ENCODE results near the gene C4orf33.
"Not testable (repeated sequence)": the region's sequence is repeated elsewhere in the genome, so short reads cannot be mapped to it uniquely, and the experiment has no call there.

C4orf33 gene, protein sequence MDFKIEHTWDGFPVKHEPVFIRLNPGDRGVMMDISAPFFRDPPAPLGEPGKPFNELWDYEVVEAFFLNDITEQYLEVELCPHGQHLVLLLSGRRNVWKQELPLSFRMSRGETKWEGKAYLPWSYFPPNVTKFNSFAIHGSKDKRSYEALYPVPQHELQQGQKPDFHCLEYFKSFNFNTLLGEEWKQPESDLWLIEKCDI

DNA sequence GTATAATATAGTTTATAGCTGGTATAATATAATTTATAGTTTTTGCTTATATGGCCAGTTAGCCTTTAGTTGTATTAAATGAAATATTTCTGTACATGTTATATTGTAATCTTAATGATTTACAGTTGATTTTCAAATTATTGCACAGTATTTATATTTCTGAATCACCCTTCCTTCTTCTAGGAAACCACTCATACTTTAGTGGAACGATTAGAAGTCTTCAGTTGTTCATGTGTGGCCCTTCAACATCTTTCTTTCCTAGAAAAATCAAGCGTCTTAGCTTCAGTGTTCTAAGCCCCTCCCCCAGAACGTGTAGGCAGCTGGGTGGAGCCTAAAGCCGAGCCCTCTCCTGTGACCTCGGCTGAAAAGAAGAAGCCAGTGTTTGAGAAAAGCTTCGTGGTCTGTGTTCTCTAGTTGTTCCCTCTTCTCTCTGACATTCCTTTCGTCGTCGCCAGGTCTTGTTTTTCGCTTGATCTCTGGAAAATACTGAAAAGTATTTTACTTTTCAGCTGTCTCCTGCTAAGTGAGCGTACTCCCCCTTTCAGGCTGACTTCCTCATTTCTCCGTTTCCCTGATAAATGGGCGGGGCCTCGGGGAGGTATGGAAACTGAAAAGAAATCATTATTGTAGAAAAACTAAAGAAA lies at the start of gene C4orf33:
Gene C4orf33, plus strand, starts transcription at position 342 of the 644 bp plus-strand sequence. CDS start 6,459 bp downstream, outside the sequence.
- DNase-seq: peak; percentile 12

DNA sequence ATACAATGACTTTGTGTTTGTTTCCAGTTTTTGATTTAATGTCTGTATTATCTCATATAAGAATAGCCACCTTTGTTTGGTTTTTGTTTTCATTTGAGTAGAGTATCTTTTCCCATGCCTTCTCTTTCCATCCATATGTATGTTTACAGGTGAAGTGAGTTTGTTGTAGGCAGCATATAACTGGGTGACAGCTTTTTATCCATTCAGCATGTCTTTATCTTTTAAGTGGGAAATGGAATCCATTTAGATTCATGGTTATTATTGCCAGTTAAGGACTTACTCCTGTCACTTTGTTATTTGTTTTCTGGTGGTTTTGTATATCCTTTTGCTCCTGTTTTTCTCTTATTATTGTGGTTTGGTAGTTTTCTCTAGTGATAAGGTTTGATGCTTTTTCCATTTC lies 36.9 kb upstream of the C4orf33 start:
- no peak for DNase-seq

DNA sequence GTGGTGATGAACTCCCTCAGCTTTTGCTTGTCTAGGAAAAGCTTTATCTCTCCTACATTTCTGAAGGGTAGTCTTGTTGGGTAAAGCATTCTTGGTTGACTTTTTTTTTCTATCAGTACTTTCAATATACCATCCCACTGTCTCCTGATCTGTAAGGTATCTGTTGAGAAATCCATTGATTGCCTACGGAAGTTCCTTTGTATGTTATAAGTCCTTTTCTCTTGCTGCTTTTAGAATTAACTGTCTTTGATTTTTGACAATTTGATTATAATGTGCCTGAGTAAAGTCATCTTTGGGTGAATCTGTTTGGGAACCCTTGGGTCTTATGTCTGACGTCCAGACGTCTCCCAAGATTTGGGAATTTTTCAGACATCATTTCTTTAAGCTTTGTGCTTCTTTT lies 33.4 kb upstream of the C4orf33 start:
- no peak for DNase-seq

DNA sequence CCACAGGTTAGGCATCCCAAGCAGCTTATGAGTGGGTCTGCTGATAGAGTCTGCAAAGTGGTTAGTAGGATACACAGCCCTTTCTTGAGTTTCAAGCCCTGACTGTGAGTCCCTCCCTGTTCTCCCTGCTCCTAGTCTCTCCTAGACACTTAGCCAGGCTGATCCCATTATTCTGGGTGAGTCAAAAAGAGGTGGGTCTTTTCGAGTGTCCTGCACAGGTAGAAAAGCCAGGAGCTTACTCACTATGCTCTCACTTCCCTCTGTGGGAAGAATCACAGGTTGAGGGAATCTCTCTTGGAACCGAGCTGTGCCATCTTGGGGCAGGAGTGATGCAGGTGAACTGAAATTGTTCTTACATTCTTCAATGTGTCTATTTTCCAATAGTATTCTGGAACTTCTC lies 32.3 kb upstream of the C4orf33 start:
- DNase-seq: no peak

DNA sequence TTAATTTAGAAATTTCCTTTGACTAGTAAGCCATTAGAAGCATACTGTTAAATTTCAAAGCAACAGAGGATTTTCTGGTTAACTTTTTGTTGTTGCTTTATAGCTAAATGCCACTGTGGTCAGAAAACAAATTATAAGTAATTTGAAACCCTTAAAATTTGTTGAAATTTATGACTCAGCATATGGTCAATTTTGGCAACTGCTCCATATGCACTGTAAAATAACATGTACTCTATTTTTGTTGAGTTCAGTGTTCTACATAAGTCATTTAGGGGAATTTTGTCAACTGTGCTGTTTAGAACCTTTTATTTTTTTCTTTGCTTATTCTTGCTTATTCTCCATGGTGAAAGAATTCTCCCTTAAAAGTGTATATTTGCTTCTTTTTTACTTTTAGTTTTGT lies 31.2 kb upstream of the C4orf33 start:
- no peak for DNase-seq

DNA sequence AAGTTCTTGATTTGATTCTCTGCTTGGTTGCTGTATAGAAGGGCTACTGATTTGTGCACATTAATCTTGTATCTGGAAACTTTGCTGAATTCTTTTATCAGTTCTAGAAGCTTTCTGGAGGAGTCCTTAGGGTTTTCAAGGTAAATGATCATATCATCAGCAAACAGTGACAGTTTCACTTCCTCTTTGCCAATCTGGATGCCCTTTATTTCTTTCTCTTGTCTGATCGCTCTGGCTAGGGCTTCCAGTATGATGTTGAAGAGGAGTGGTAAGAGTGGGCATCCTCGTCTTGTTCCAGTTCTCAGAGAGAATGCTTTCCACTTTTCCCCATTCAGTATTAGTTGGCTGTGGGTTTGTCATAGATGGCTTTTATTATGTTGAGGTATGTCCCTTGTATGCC lies 26.4 kb upstream of the C4orf33 start:
- DNase-seq: not testable (repeated sequence)

DNA sequence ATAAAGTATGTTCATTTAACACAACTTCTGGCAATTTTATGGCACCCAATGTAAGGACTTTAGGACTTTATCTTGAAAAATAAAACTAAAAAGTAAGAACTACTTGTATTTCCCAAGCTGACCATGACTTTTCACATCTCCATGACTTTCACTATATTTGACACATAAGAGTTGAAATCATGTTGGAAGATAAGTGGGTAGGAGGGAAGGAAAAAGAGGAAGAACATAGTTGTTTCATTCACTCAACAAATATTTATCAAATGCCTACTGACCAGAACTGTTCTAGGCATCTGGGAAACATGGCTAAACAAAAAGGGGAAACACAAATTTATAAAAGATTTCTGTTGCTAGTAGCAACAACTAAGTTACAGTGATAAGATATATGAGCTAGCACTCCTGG lies 18.6 kb upstream of the C4orf33 start:
- DNase-seq: no peak

DNA sequence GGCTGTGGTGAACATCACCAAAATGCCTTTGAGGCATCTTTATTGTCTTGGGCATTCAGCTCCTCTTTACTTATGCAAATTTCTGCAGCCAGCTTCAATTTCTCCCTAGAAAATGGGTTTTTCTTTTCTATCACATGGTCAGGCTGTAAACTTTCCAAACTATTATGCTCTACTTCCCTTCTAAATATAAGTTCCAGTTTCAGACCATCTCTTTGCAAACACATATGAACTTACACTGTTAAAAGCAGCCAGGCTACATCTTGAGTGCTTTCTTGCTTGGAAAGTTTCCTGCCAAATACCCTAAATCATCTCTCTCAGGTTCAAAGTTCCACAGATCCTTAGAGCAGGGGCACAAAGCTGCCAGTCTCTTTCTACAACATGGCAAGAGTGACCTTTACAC lies 15.8 kb upstream of the C4orf33 start:
- no peak for DNase-seq

DNA sequence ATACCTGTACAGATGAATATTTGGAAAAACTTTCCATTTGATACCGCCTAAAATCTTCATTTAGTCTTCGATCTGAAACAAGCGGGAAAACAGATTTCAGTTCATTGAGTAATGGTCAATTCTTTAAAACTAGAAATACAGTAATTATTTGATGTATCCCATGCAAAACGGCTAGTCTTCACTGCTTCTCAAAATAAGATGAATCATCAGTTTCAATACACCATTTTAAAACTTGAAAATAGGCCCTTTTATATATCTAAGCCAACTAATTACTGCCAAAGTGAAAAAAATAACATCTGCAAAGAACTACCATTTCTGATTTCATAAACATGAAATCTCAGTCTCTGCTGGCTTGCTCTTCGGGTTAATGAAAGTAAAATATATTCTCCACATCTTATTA lies 13.7 kb upstream of the C4orf33 start:
- DNase-seq: no peak

DNA sequence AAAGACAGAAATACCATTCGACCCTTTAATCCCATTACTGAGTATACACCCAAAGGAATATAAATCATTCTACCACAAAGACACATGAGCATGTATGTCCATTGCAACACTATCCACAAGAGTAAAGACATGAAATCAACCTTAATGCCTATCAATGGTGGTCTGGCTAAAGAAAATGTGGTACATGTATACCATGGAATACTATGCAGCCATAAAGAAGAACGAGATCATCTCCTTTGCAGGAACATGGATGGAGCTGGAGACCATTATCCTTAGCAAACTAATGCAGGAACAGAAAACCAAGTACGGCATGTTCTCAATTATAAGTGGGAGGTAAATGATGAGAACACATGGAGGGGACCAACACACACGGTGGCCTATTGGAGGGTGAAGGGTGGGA lies 10.5 kb upstream of the C4orf33 start:
- DNase-seq: no peak

DNA sequence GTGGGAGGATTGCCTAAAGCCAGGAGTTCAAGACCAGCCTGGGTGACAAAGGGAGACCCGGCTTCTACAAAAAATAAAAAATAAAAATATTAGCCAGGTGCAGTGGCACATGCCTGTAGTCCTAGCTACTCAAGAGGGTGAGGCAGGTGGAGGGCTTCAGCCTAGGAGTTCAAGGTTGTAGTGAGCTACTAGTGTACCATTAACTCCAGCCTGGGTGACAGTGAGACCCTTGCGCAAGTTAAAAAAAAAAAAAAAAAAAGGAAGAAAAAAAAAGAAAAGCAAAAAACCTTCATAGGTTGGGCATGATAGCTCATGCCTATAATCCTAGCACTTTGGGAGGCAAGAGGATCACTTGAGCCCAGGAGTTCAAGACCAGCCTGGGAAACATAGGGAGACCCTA lies 8.4 kb upstream of the C4orf33 start:
- DNase-seq: no peak

DNA sequence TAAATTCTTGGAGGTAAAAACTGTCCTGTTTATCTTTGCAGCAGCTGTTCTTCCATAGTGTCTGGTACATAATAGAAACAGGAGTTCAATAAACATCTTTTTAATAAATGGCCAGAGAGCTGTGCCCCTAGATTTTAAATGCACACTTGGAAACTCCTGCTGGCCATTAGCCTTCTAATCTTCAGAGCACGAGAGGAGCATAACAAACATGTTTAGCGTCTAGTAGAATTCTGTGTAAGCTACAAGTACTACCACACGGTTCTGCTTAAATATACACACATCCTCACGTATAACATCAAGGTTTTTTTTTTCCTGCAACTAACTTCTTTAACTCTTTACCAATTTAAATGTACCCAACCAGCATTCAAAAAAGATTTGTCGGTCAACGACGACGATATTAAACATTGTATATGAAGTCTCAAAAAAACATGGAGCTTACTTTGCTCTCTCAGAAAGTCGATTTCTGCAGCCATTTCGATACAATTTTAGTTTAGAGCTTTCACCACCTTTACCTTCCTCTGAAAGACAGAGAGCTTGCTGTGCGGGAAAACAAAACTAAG lies 3.2 kb upstream of the C4orf33 start:
- DNase-seq: no peak

DNA sequence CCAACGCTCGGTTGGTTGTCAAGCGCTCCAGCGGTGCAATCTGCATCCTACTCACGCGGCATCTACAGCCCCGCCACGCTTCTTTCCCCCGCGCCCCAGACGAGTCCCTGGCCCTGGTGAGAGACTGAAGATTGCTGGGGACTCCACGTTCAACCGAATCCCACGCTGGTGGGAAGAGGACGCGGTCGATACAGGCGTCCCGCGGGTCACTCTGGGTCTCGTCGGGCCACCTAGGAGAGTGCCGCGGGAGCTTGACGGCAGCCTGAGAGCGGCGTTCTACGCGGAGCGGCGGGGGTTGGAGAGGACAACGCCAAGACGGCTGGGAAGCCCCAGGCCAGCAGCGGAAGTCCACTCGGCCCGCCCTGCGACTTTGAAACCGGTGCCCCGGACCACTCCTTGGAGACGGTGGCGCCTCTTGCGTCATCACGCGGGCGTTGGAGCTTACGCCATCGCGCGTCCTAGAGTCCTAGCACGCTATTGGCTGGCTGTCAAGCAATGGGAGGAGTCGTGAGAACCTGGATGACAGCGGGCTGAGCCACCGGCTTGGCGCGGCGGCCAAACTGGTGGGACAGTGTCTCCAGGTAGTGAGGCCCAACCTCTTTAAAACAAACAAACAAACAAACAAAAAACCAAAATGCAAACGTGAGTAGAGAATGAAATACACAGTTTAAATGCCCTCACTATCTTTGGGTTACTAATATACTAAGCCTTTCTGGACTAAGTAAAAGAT lies 2.6 kb upstream of the C4orf33 start, which contains the start of gene SCLT1:
Gene SCLT1, minus strand, starts transcription at position 349 of the 730 bp plus-strand sequence. CDS start 436 bp downstream, outside the sequence.
- DNase-seq: peak; percentile 90

DNA sequence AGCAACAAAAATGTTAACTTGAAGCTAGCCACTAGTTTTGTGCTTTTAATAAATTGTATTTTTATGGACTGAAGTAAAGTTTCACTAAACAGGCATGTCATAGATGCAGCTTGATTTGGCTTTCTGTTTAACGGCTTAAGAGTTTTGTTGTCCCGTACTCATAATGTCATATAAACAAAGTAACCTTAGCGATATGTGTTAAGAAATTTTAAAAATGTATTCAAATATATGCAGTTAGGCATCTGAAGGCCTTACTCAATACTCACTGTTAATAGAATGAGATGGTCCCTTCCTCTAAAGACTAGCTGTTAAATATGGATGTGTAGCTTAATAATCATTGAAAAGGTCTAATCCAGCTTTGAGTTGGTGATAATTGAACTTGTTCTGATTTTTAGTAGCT lies 1.6 kb upstream of the C4orf33 start:
- DNase-seq: no peak

DNA sequence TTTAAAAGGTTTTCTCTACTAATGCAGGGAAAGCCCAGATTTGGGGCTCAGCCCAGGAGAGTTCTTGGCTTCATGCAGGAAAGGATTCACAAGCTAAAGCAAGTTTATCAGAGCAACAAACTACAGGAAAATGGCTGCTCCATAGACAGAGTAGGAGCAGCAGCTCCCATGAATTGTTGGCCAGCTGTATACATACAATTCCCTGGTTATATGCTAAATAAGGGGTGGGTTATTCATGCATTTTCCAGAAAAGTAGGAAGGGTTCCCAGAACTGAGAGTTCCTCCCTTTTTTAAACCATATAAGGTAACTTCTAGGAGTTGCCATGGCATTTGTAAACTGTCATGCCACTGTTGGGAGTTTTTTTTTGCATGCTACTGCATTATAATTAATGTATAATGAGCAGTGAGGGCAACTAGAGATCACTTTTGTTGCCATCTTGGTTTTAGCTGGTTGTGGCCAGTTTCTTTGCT lies 2.6 kb downstream of the C4orf33 start:
- DNase-seq: no peak

DNA sequence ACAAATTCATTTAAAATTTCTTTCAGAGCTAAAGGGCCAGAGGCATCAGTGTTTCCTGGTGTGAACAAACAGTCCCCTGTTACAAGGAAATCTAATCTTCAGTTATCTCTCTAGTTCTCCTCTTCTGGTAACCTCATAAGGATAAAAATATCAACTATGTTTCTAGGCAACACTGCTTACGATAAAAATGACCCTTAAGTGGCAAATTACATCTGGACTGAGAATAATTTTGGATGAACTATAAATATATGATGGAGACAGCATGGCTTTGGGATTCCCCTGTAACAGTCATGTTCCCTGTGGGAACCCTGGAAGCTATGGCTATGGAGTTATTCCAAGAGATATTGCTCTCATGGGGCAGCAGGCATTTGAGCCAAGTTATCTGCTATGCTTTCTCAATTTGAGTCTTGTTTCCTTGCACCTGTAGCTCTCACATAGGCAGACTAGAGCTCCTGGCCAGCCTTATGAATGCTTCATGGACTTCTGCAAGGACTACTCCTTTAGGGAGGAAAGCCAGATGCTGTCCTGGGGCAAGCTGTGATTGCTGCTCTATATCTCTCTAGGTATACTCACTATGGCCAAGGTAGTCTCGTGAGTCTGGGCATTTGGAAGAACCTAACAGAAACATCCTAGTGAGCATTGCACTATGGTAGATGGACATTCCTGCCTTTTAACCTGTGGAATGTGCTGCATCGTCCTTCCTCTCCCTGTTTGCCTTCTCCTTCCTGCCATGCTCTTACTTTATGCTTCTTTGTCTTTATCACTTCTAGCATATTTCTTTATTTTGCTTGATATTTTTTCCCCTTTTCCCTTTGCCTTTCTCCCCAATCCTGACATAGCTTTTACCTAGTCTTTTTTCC lies 14.2 kb downstream of the C4orf33 start:
- DNase-seq: no peak

DNA sequence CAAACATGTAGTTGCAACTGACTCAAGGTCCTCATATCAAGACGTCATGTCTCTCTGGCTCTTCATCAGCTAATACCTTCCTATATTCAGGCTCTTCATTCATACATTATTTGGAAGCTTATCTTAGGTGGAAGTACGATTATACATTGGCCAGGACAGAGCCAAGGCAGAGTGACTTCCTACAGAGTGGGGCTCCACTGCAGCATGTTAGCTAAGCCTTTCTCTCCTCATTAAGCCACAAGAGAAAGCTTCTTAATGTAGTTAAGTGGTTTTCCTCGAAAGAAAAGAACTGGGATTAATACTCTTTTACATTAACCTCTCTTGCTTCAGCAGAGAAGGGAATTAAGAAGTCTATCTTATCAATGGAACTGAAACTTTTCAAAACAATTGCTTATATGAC lies 15.0 kb downstream of the C4orf33 start:
- no peak for DNase-seq

DNA sequence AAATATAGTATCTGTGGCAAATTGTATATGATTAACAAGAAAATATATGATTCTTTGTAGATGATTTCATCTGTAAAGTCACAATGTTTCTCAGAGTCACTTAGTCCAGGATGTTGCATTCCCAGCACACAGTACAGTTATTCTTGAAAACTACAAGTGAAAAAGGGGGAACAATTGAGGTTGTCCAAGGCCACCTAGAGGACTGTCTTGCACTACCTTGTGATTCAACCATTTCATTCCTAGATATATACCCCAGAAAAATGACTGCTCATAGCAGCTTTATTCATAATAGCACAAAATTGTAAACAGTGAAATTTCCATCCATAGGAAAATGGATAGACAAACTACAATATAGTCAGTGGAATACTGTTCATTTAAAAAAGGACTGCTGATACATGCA lies 16.0 kb downstream of the C4orf33 start:
- no peak for DNase-seq

DNA sequence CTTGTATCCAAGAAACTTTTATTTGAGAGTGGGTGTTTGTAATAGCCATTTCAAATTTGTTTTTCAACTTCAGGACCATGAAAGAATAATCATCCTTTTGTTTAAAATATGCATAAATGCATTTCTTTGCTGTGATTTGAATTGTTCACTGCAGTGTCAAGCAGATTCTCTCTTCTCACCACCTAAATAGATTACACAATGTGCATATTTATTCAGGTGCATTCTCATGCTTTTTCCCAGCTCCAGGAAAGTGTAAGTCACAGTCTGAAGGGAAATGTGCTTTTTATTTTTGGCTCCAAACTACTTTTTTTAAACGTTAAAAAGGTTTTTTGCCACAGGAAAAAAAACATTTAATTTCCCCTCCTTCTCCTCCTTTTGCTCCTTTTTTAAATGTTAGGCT lies 17.5 kb downstream of the C4orf33 start:
- DNase-seq: no peak

DNA sequence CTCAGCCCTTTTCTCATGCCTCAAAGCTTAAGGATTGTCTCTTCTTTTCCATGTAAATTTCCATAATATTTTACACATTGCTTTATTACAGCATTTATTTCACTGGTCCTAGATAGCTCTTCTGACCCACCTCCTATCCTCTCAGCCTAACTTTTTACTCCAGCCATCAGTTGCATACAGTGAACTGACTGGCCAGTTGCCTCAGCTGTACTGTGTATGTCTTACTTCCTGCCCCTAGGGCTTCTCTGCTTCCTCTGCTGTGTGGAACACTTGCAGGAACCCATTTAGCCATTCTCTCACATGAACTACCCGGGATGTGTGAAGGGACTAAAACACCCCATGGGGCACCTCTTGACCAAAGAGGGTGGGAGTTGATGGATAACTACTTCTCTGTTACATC lies 18.0 kb downstream of the C4orf33 start:
- DNase-seq: no peak

DNA sequence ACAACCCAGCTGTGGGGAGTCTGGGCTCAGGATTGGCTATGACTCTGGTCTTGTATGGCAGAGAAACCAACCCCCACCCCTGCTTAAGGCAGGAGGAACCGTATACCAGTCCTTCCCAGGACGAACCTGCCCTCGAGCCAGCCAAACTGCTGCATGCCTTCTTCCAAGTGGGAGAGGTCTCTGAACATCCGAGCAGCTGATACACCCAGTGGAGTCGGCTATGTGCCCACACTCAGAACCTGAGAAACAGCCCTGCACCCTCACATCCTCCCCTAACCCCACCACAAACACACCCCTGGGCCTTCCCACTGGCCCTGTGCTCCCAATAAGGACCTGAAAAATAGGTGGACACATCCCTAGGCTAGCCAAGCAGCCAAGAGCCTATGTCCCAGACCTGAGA lies 21.8 kb downstream of the C4orf33 start:
- no peak for DNase-seq

DNA sequence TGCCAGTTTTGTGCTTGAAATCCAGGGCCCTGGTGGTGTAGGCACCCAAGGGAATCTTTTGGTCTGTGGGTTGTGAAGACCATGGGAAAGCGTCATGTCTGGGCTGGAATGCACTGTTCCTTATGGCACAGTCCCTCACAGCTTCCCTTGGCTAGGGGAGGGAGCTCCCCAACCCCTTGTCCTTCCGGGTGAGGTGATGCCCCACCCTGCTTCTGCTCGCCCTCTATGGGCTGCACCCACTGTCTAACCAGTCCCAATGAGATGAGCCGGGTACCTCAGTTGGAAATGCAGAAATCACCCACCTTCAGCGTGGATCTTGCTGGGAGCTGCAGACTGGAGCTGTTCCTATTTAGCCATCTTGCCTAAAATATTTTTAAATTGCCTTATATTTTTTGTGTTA lies 30.7 kb downstream of the C4orf33 start:
- not testable (repeated sequence) for DNase-seq

DNA sequence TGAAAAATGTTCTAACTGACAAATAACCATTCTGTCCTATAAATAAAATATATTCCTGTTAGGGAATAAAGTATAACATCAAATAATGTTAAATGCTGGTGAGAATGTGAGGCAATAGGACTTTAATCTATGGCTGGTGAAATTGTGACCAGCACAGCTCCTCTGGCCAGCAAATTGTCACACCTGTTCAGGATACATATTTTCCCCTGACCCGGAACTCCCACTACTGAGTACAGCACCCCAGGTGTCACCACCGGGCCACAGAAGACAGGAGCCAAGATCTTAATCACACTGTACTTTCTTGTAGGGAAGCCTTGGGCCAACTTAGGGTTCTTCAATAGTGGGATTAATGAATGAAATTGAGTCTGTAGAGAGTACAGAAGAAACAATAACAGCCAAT lies 33.2 kb downstream of the C4orf33 start:
- DNase-seq: no peak

All from NCI-H1105 (cell line).